Effector memory CD4-positive, alpha-beta T cell (primary cell): ENCODE results near the gene ABCA8.

ENCODE experiments used
- DNase-seq, 3 donors: peaks; one replicate each; pipeline ENCODE4 v3.0.0-alpha.2; 2020
- H3K27ac ChIP-seq: 2 replicates; pipeline ENCODE4 v1.7.0; 2013; ENCODE audit warnings: mild to moderate bottlenecking, low read length, moderate library complexity; ENCODE audit not compliant: insufficient read depth, poor library complexity, severe bottlenecking
- H3K27me3 ChIP-seq: replicated peaks from 2 replicates; pipeline ENCODE4 v1.7.0; 2013; ENCODE audit warnings: mild to moderate bottlenecking, low read length; ENCODE audit not compliant: insufficient read depth, control insufficient read depth, poor library complexity, severe bottlenecking
- H3K36me3 ChIP-seq: 2 replicates; pipeline ENCODE4 v1.7.0; 2013; ENCODE audit warnings: mild to moderate bottlenecking, low read length, moderate library complexity; ENCODE audit not compliant: control insufficient read depth, insufficient read depth
- H3K4me1 ChIP-seq: 2 replicates; pipeline ENCODE4 v1.7.0; 2013; ENCODE audit warnings: low read length, mild to moderate bottlenecking; ENCODE audit not compliant: control insufficient read depth, insufficient read depth, poor library complexity, severe bottlenecking
- H3K4me3 ChIP-seq: 2 replicates; pipeline ENCODE4 v1.7.0; 2013; ENCODE audit warnings: low read length, low read depth, mild to moderate bottlenecking; ENCODE audit not compliant: insufficient read depth, poor library complexity, severe bottlenecking
- H3K9me3 ChIP-seq: 2 replicates; pipeline ENCODE4 v1.7.0; 2013; ENCODE audit warnings: mild to moderate bottlenecking, low read length, moderate library complexity; ENCODE audit not compliant: control insufficient read depth

The ABCA8 gene

GRCh38 chr17:68819465-68819864 is 135.7 kb downstream of the ABCA8 start:
- no peak for DNase-seq
- Histone ChIP-seq H3K27ac (no peak overlapping the region), H3K4me1 (no peaks in the 10 kb centered on the region), H3K36me3 (no peaks in the 10 kb centered on the region), H3K9me3 (no peaks in the 10 kb centered on the region), H3K4me3 (no peak overlapping the region), H3K27me3 (no peaks in the 10 kb centered on the region)
